Fibroblast of mammary gland (primary cell): Measurements from ENCODE around the gene RAB32.

Experiments
- DNase-seq: peaks from one replicate; pipeline ENCODE4 v3.0.0-alpha.2; 2010; ENCODE audit warnings: low read depth
- H3K4me3 ChIP-seq: 2 replicates; pipeline ENCODE4 v1.5.1; 2011; ENCODE audit warnings: low read depth, mild to moderate bottlenecking, low read length, moderate library complexity; ENCODE audit not compliant: control insufficient read depth
- TF ChIP-seq, protein P1 (sequence below): conservative IDR thresholded peaks from 2 replicates; pipeline ENCODE4 v1.5.1; 2011; ENCODE audit warnings: low read depth, low read length, inconsistent platforms; ENCODE audit not compliant: control insufficient read depth, insufficient read depth

The RAB32 gene

GRCh38 chr6:146578054-146578453 is 34.4 kb downstream of the RAB32 start:
- DNase-seq: peak; percentile 39
- TF ChIP-seq, protein P1, sequence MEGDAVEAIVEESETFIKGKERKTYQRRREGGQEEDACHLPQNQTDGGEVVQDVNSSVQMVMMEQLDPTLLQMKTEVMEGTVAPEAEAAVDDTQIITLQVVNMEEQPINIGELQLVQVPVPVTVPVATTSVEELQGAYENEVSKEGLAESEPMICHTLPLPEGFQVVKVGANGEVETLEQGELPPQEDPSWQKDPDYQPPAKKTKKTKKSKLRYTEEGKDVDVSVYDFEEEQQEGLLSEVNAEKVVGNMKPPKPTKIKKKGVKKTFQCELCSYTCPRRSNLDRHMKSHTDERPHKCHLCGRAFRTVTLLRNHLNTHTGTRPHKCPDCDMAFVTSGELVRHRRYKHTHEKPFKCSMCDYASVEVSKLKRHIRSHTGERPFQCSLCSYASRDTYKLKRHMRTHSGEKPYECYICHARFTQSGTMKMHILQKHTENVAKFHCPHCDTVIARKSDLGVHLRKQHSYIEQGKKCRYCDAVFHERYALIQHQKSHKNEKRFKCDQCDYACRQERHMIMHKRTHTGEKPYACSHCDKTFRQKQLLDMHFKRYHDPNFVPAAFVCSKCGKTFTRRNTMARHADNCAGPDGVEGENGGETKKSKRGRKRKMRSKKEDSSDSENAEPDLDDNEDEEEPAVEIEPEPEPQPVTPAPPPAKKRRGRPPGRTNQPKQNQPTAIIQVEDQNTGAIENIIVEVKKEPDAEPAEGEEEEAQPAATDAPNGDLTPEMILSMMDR: no peak
- no peak overlapping the region for H3K4me3 ChIP-seq

GRCh38 chr6:146581968-146582367 is 38.3 kb downstream of the RAB32 start:
- DNase-seq: no peak
- H3K4me3 ChIP-seq: no peak overlapping the region
- TF ChIP-seq, protein P1: no peak

GRCh38 chr6:146582857-146583256 is 39.2 kb downstream of the RAB32 start:
- no peak overlapping the region for H3K4me3 ChIP-seq
- TF ChIP-seq, protein P1: no peak
- peak; percentile 24 for DNase-seq

- no peak for DNase-seq
- TF ChIP-seq, protein P1: no peak
- no peak overlapping the region for H3K4me3 ChIP-seq
Measured at GRCh38 chr6:146583966-146584365, 40.3 kb downstream of the RAB32 start.

DNA sequence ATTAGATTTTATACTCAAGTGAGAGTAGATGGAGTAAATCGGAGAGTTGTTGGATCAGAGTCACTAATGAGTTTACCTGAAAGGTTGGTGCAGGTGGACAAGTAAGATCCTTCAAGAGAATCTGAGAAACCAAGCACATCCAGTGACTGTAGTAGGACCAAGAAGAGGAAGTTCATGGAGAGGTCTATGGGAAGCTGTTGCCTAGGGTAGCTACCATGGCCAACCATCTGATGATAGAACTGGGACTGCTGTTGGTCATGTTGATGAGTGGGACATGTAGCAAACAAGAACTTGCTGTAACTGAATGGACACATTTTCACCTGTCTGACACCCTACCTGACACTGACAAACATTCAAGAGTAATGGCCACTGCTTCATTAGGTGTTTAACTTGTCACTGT is 43.8 kb downstream of the RAB32 start:
- TF ChIP-seq, protein P1: no peak
- no peak for DNase-seq
- H3K4me3 ChIP-seq: no peak overlapping the region

- DNase-seq: no peak
- TF ChIP-seq, protein P1: no peak
- no peak overlapping the region for H3K4me3 ChIP-seq
Measured at GRCh38 chr6:146590492-146590891, 46.9 kb downstream of the RAB32 start.

GRCh38 chr6:146592451-146592850 is 48.8 kb downstream of the RAB32 start:
- TF ChIP-seq, protein P1: no peak
- no peak for DNase-seq
- H3K4me3 ChIP-seq: no peak overlapping the region
